Aorta (tissue), 5 donors: ENCODE measurements around the gene PLGLB1. TPM values are rescaled to one million over a fixed set of nuclear protein-coding genes. Genes with fewer than 3 reads are reported as not detected.
A peak's percentile ranks its signal among the peaks of the same experiment; 100 is the strongest.
"Not testable (repeated sequence)": the region's sequence is repeated elsewhere in the genome, so short reads cannot be mapped to it uniquely, and the experiment has no call there.

Source experiments
- ATAC-seq: fragments of 200-7000 bp; cut with Tn5 transposase; one replicate; pipeline ENCODE4 v1.9.1; 2022; ENCODE audit warnings: moderate library complexity; ENCODE audit not compliant: low FRiP score
- DNase-seq, 2 donors: peaks; one replicate each; pipeline ENCODE4 v3.0.0-alpha.2; 2020
- H3K27ac ChIP-seq, 2 donors: one replicate each; pipeline ENCODE4 v1.5.1; 2013; ENCODE audit warnings: low read length in 2 of 2, mild to moderate bottlenecking in 2 of 2, moderate library complexity in 2 of 2, control low read depth in 1 of 2, inconsistent platforms in 1 of 2, low read depth in 1 of 2
- H3K27me3 ChIP-seq, 2 donors: one replicate each; pipeline ENCODE4 v1.6.1; 2013; ENCODE audit warnings: control low read depth in 1 of 2, low read length in 1 of 2, mild to moderate bottlenecking in 1 of 2, moderate library complexity in 1 of 2; ENCODE audit not compliant: insufficient read depth in 2 of 2, control insufficient read depth in 1 of 2
- H3K36me3 ChIP-seq, 2 donors: one replicate each; pipeline ENCODE4 v1.6.1; 2013; ENCODE audit warnings: control low read depth in 1 of 2, low read length in 1 of 2, mild to moderate bottlenecking in 1 of 2; ENCODE audit not compliant: insufficient read depth in 2 of 2, control insufficient read depth in 1 of 2
- H3K4me1 ChIP-seq, 2 donors: one replicate each; pipeline ENCODE4 v1.6.1; 2013; ENCODE audit warnings: low read length in 2 of 2, control low read depth in 1 of 2, mild to moderate bottlenecking in 1 of 2, moderate library complexity in 1 of 2; ENCODE audit not compliant: insufficient read depth in 2 of 2, control insufficient read depth in 1 of 2
- H3K4me3 ChIP-seq, 2 donors: one replicate each; pipeline ENCODE4 v1.5.1; 2013; ENCODE audit warnings: low read length in 2 of 2, control low read depth in 1 of 2, mild to moderate bottlenecking in 1 of 2
- H3K9me3 ChIP-seq: one replicate; pipeline ENCODE4 v1.6.1; 2013; ENCODE audit warnings: mild to moderate bottlenecking, low read length; ENCODE audit not compliant: control insufficient read depth
- WGBS, 2 donors: extraction: QIAGEN DNeasy Blood & Tissue Kit; methylation state at CpG; one replicate each; pipeline ENCODE4 v1.1.7; 2013; 5-methylcytosine and 5-hydroxymethylcytosine counted together
- intact Hi-C, 2 donors: fragments of 100-400 bp; cut with DNase I; formaldehyde crosslinking; loops; one replicate each; pipeline versions ENCODE4 v1.14.2 to v1.15.0; 2022
- long read RNA-seq, 2 donors: library from polyadenylated mRNA; unstranded; transcript quantifications; one replicate each; pipeline ENCODE4 v2.0.0, GENCODE V29; 2020 to 2021
- polyA plus RNA-seq, 2 donors: library from polyadenylated mRNA; stranded (reverse); fragments of 200-250 nt; gene quantifications; one replicate each; pipeline ENCODE4 v1.2.3, GENCODE V29; 2013
- total RNA-seq, 2 donors: library from RNA; stranded (reverse); fragmentation: NEBNext Ultra II Directional; extraction: Animal tissue kit (Norgen Biotek cat#: 25700); gene quantifications; one replicate each; pipeline ENCODE4 v1.2.1, GENCODE V29; 2021
- donor health status: healthy with polysubstance abuse.
- donor health status: Bipolar disorder and iron deficiency.
- donor health status: DM: no; HTN: no; CAD: no.
- donor health status: DM: no; HTN: no; CAD: no.
- donor health status: DM: yes; HTN: yes; CAD: no.

The PLGLB1 gene
- total RNA-seq (1 to 10 TPM; 2.0 to 9.0 TPM), polyA plus RNA-seq (1 to 10 TPM; 2.3 to 8.2 TPM)
- long read RNA-seq, donor 1, partial matches to known transcripts: 0 of 1 reads
- long read RNA-seq, donor 1, other reads (novel, unspliced or antisense): 1 of 1 reads
- long read RNA-seq, donor 2, partial matches to known transcripts: 0 of 3 reads
- long read RNA-seq, donor 2, other reads (novel, unspliced or antisense): 3 of 3 reads

DNA sequence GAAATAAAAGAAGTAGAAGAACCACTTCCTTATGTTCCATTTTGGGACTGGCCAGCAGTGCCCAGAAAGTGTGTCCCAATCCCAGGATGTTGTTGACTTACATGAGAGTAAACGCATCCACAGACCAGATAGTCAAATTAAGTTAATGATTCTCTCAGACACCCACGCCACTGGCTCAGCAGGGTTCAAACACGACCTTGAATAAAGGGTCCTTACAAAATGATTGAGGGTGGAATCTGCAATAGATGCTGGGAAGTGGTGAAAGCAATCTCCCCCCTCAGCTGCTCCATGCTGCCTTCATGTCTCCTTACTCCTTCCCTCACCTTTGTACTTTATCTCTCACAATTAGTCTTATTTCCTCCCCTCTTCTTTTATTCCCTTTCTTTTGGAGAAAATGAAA lies at the start of gene PLGLB1:
Gene PLGLB1 (minus strand): TSS at position 101 of the 400 bp plus-strand sequence. CDS start 61 bp downstream, at position 40.
- H3K27ac ChIP-seq, intact Hi-C loops, ATAC-seq, H3K9me3 ChIP-seq, H3K27me3 ChIP-seq, H3K4me3 ChIP-seq, H3K36me3 ChIP-seq, H3K4me1 ChIP-seq: not testable (repeated sequence)
- WGBS, 2 donors: 90% methylated on average over 3 of the region's 3 CpGs; no CpG with 5 or more reads in 1 of the 2 donors
- peak in 1 of 2 donors; percentile 9 for DNase-seq

DNA sequence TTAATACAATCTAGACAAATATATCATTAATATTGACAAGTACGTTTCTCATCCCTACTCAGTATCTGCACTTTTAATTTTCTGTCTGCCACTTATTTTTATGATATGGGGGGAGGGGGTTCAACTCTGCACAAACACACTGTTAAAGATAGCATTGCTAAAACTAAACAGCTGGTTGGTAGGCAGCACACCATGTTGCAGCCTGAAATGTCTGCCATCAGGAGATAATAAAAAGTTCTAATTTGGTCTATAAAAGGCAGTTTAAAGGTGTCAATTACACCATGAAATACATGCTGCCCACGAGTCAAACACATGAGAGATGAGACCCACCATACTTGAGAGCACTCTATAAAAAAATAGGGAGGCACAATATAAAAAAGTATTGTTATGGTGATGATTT lies 42.7 kb upstream of the PLGLB1 start:
- H3K4me3 ChIP-seq, H3K9me3 ChIP-seq, H3K36me3 ChIP-seq, intact Hi-C loops, ATAC-seq, H3K27ac ChIP-seq, DNase-seq, H3K4me1 ChIP-seq, H3K27me3 ChIP-seq: not testable (repeated sequence)
- WGBS, 2 donors: 77 to 92% methylated on average over 1 of the region's 2 CpGs

DNA sequence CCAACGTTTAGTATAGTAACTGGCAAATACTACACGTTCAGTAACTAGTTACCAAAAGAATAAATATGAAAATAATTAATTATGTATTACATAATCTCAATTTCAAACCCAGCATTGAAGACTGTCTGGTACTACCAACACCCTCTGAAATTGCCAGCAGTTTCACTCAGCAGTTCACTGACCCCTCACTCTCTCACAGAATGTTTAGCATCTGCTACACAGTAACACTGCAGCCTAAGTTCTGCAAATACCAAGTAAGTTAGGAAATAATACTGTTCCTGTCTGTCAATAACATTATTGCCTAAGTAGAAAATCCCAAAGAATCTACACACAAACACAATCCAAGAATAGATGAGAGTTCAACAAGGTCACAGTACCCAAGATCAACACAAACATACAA lies 41.8 kb upstream of the PLGLB1 start:
- intact Hi-C loops, H3K9me3 ChIP-seq, ATAC-seq, H3K36me3 ChIP-seq, H3K27me3 ChIP-seq, H3K4me3 ChIP-seq, H3K4me1 ChIP-seq, DNase-seq, H3K27ac ChIP-seq: not testable (repeated sequence)
- WGBS, 2 donors: no CpG with 5 or more reads among the region's 2 CpGs

DNA sequence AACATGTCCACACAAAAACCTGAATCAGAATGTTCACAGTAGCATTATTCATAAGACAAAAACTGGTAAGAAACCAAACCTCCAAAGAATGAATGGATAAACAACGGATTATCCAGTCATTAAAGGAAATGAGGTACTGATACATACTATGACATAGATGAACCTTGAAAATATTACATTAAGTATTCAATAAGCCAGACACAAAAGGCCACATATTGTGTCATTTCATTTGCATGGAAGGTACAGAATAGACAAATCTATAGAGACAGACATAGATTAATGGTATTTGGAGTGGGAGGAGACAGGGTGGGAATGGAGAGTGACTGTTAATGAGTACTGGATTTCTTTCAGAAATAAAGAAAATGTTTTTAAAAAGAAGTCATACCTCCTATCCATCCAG lies 39.9 kb upstream of the PLGLB1 start:
- intact Hi-C loops, H3K9me3 ChIP-seq, H3K4me3 ChIP-seq, H3K27ac ChIP-seq, ATAC-seq, H3K36me3 ChIP-seq, DNase-seq, H3K27me3 ChIP-seq, H3K4me1 ChIP-seq: not testable (repeated sequence)
- WGBS, 2 donors: no CpG with 5 or more reads among the region's 1 CpG

DNA sequence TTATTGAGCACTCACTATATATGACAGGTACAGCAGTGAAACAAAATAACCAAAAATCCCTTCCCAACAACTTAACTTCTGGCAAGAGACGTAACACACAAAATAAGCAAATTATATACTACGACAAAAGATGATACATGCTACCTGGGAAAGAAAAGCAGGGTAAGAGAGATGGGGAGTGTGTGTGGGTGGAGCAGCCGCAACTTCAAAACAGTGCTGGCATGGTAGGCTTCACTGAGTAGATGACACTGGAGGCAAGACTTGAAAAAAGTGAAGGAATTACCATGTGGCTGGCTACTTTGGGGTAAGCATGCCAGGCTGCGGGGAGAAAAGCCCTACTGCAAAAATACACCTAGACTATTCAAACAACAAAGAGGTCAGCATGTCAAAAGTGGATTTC lies 36.0 kb upstream of the PLGLB1 start:
- H3K27ac ChIP-seq, intact Hi-C loops, H3K4me3 ChIP-seq, DNase-seq, H3K36me3 ChIP-seq, H3K27me3 ChIP-seq, H3K4me1 ChIP-seq, H3K9me3 ChIP-seq: not testable (repeated sequence)
- WGBS, 2 donors: 94 to 99% methylated on average over 3 of the region's 4 CpGs
- peak; percentile 48 for ATAC-seq

- H3K27me3 ChIP-seq, H3K4me3 ChIP-seq, H3K9me3 ChIP-seq, intact Hi-C loops, H3K27ac ChIP-seq, H3K36me3 ChIP-seq, DNase-seq, ATAC-seq, H3K4me1 ChIP-seq: not testable (repeated sequence)
Measured at GRCh38 chr2:87056843-87057242, 35.2 kb upstream of the PLGLB1 start.

- H3K9me3 ChIP-seq, DNase-seq, H3K4me1 ChIP-seq, intact Hi-C loops, H3K27ac ChIP-seq, H3K36me3 ChIP-seq, H3K4me3 ChIP-seq, H3K27me3 ChIP-seq, ATAC-seq: not testable (repeated sequence)
- no CpG with 5 or more reads among the region's 11 CpGs for whole genome bisulfite sequencing, 2 donors
Measured at GRCh38 chr2:87056435-87056834, 34.8 kb upstream of the PLGLB1 start.

DNA sequence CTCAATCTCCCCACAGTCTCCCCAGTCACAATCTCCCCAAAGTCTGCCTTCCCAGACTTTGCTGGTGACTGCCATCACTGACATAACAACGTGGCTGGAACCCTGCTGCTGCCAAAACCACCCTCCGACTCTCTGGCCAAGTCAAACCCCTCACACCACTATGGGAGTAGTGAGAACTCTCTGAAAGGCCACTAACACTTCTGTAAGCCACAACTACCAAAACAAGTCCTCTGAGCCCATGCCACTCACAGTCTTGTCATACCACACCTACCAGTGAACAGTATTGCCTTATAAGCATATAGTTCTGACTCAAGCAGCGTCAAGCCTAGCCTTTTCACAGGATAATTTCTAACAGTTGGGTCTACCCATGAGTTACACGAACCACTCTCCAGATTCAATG lies 32.7 kb upstream of the PLGLB1 start:
- H3K4me3 ChIP-seq, H3K27ac ChIP-seq, H3K9me3 ChIP-seq, intact Hi-C loops, H3K36me3 ChIP-seq, H3K4me1 ChIP-seq, DNase-seq, H3K27me3 ChIP-seq: not testable (repeated sequence)
- peak; percentile 11 for ATAC-seq
- WGBS, 2 donors: 64 to 71% methylated on average over 2 of the region's 4 CpGs

GRCh38 chr2:87041321-87041978 lies 19.8 kb upstream of the PLGLB1 start:
- WGBS, 2 donors: no CpG with 5 or more reads among the region's 7 CpGs
- H3K9me3 ChIP-seq, intact Hi-C loops, H3K4me3 ChIP-seq, H3K27ac ChIP-seq, H3K27me3 ChIP-seq, H3K36me3 ChIP-seq, H3K4me1 ChIP-seq, DNase-seq: not testable (repeated sequence)
- ATAC-seq: peak; percentile 78
